Fibroblast of pulmonary artery (primary cell): ENCODE measurements around the gene KCNT2.

Source experiments
- DNase-seq: peaks from one replicate; pipeline ENCODE4 v3.0.0-alpha.2; 2010; ENCODE audit warnings: low read depth
- H3K4me3 ChIP-seq: replicated peaks from 2 replicates; pipeline ENCODE4 v1.5.1; 2011; ENCODE audit warnings: low read depth, mild to moderate bottlenecking, control low read depth, low read length, moderate library complexity
- TF ChIP-seq, protein P1 (sequence below): IDR thresholded peaks from 2 replicates; pipeline ENCODE4 v1.5.1; 2011; ENCODE audit warnings: mild to moderate bottlenecking, control low read depth, low read length, inconsistent platforms; ENCODE audit errors: missing control alignments

Gene KCNT2

DNA sequence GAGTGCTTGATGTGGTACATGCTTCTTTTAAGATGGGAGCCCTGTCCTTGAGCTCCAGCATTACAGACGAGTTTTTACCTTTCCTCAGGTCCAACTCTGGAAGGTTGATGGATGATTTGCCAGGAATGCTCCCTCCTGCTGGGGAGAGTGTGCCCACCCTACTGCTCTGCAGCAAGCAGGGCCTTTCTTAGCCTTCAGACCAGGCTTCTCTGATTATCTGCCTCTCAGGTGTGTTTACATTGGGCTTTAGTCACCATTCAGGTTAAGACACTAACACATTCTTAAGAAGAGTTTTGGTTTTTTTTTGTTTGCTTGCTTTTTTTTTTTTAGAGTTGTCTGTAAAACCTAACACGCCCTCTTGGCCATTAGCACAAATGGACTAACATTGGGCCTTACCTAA, 301.8 kb downstream of the KCNT2 start:
- no peak for DNase-seq
- no peak overlapping the region for H3K4me3 ChIP-seq
- TF ChIP-seq, protein P1, sequence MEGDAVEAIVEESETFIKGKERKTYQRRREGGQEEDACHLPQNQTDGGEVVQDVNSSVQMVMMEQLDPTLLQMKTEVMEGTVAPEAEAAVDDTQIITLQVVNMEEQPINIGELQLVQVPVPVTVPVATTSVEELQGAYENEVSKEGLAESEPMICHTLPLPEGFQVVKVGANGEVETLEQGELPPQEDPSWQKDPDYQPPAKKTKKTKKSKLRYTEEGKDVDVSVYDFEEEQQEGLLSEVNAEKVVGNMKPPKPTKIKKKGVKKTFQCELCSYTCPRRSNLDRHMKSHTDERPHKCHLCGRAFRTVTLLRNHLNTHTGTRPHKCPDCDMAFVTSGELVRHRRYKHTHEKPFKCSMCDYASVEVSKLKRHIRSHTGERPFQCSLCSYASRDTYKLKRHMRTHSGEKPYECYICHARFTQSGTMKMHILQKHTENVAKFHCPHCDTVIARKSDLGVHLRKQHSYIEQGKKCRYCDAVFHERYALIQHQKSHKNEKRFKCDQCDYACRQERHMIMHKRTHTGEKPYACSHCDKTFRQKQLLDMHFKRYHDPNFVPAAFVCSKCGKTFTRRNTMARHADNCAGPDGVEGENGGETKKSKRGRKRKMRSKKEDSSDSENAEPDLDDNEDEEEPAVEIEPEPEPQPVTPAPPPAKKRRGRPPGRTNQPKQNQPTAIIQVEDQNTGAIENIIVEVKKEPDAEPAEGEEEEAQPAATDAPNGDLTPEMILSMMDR, result no peak

DNA sequence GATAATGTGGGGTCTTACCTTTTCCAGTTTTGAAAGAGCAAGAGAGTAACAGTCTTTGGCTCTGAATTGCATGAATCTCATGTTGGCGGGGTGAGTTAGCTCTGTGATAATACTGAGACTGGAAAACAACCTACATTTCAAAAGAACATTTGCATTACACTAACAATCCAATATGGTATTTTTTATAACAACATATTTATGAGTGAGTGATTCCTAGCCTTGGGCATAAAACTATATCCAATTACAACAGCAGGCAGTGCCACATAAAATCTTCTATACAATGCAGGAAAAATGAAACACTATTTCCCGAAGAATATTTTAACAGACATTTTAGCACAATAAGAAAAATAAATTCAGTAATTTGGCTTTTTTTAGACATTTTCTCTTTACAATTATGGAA, 303.0 kb downstream of the KCNT2 start:
- H3K4me3 ChIP-seq, result no peak overlapping the region
- no peak for DNase-seq
- TF ChIP-seq, protein P1, result no peak

DNA sequence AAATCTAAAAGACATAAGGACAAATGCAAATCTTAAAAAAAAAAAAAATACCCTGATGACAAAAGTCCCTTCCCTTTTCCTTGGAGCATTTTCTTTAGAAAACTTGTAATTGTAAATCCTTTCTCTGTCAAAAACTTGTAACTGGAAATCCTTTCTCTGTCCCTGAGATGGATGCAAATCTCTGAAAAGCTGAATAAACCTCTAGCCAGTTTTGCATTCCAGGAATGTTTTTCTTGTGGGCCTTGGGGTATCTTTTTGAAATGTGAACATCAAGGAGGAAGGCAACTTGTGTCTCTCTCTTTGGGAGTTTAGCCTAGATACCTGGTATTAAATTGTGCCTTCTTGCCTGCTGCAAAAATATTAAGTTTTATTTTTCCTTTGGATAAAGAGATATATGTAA, 305.3 kb downstream of the KCNT2 start:
- H3K4me3 ChIP-seq, result no peak overlapping the region
- TF ChIP-seq, protein P1, result no peak
- no peak for DNase-seq

DNA sequence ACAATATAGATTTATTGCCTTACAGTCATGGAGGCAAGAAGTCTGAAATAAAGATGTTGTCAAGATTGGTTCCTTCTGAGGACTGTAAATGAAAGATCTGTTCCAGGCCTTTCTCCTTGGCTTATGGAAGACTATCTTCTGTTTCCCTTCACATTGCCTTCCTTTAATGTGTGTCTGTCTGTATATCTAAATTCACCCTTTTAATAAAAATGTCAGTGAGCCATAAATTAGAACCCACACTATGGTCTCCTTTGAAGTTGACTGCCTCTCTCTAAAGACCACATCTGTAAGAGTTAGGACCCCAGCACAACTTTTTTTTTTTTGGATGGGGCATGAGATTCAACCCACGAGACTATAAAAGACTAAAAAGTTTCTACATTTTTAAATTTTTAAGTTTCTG, 305.8 kb downstream of the KCNT2 start:
- H3K4me3 ChIP-seq, result no peak overlapping the region
- no peak for DNase-seq
- TF ChIP-seq, protein P1, result no peak

DNA sequence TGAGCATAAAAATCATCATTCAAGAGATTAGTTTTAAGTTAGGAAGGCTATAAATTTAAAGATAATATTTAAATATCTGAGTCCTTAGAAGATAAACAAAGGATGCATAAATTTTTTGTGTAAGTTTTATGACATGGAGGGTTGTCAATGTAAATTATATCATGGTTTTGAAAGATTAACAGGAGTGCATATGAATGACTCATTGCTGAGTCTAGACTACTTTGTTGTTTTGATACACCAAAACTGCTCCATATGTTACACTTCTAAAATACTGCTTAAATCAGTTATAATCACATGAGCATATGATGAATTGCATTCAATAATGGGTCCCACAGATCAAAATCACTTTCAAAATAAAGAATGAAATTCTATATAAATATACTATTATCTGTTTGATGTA, 312.5 kb downstream of the KCNT2 start:
- TF ChIP-seq, protein P1, result no peak
- no peak overlapping the region for H3K4me3 ChIP-seq
- DNase-seq, result peak; percentile 13

DNA sequence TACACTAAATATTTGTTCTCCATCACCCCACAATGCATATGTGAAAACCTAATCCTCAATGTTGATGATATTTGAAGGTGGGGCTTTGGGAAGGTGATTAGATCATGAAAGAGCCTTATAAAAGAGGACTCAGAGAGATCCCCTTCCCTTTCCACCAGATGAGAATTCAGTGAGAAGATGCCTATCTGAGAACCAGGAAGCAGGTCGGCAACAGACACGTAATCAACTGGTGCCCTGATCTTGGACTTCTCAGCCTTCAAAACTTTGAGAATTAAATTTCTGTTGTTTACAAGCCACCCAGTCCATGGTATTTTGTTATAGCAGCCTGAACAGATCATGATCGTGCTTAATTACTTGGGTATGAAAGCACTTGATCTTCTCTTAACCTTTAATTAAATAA, 329.4 kb downstream of the KCNT2 start:
- no peak for DNase-seq
- H3K4me3 ChIP-seq, result no peak overlapping the region
- TF ChIP-seq, protein P1, result no peak

DNA sequence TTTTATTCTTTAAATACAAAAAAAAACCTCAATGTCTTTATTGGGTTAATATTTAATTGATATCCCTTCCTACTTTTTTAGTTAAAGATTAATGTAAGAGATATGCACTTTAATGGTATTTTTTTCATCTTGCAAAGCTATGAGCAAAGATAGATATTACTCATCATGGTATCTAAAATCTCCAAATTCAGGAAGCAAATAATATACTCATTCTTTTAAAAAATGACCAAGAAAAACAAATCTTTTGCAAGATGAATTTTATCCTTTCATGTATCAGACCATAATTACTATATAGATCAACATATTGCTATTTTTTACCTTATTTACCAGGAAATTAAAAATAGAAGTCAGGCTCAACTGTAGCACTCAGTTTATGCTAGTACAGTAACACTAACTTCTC, 330.4 kb downstream of the KCNT2 start:
- TF ChIP-seq, protein P1, result no peak
- no peak for DNase-seq

More for the DNA sequence above, 330.4 kb downstream of the KCNT2 start:
- no peak overlapping the region for H3K4me3 ChIP-seq
